ENCODE results near the gene STAT4.
A peak's percentile ranks its signal among the peaks of the same experiment; 100 is the strongest.

The STAT4 gene

GRCh38 chr2:191176305-191176704, 25.5 kb upstream of the STAT4 start:
- DNase-seq (ENCODE audit: low read depth in 2 of 2): no peak

- DNase-seq (ENCODE audit: low read depth in 2 of 2): no peak
Observed at GRCh38 chr2:191174442-191174841, 23.6 kb upstream of the STAT4 start.

GRCh38 chr2:191173206-191173605, 22.4 kb upstream of the STAT4 start:
- DNase-seq (ENCODE audit: low read depth in 2 of 2): no peak

GRCh38 chr2:191171708-191172355, 21.0 kb upstream of the STAT4 start:
- DNase-seq (ENCODE audit: low read depth in 2 of 2): no peak

GRCh38 chr2:191171286-191171685, 20.5 kb upstream of the STAT4 start:
- no peak for DNase-seq (ENCODE audit: low read depth in 2 of 2)

GRCh38 chr2:191170773-191171172, 20.0 kb upstream of the STAT4 start:
- no peak for DNase-seq (ENCODE audit: low read depth in 2 of 2)

- no peak for DNase-seq (ENCODE audit: low read depth in 2 of 2)
Observed at GRCh38 chr2:191170301-191170636, 19.5 kb upstream of the STAT4 start.

GRCh38 chr2:191169456-191170300, 18.9 kb upstream of the STAT4 start:
- no peak for DNase-seq (ENCODE audit: low read depth in 2 of 2)

- no peak for DNase-seq (ENCODE audit: low read depth in 2 of 2)
Observed at GRCh38 chr2:191167766-191168165, 17.0 kb upstream of the STAT4 start.

- no peak for DNase-seq (ENCODE audit: low read depth in 2 of 2)
Observed at GRCh38 chr2:191166756-191167445, 16.1 kb upstream of the STAT4 start.

GRCh38 chr2:191166111-191166755, 15.4 kb upstream of the STAT4 start:
- DNase-seq (ENCODE audit: low read depth in 2 of 2): no peak

GRCh38 chr2:191165176-191165643, 14.4 kb upstream of the STAT4 start:
- DNase-seq (ENCODE audit: low read depth in 2 of 2): no peak

- no peak for DNase-seq (ENCODE audit: low read depth in 2 of 2)
Observed at GRCh38 chr2:191158747-191159146, 8.0 kb upstream of the STAT4 start.

GRCh38 chr2:191158193-191158592, 7.4 kb upstream of the STAT4 start:
- DNase-seq (ENCODE audit: low read depth in 2 of 2): no peak

GRCh38 chr2:191155608-191156071, 4.8 kb upstream of the STAT4 start:
- no peak for DNase-seq (ENCODE audit: low read depth in 2 of 2)

- DNase-seq (ENCODE audit: low read depth in 2 of 2): no peak
Observed at GRCh38 chr2:191153716-191154115, 2.9 kb upstream of the STAT4 start.

- no peak for DNase-seq (ENCODE audit: low read depth in 2 of 2)
Observed at GRCh38 chr2:191152482-191153240, 1.9 kb upstream of the STAT4 start.

- DNase-seq (ENCODE audit: low read depth in 2 of 2): no peak
Observed at GRCh38 chr2:191151331-191151730, 537 bp upstream of the STAT4 start.

GRCh38 chr2:191150230-191150599, 579 bp downstream of the STAT4 start:
- DNase-seq (ENCODE audit: low read depth in 2 of 2): peak in 1 of 2 donors; percentile 21

GRCh38 chr2:191149391-191149790, 1.4 kb downstream of the STAT4 start:
- DNase-seq (ENCODE audit: low read depth in 2 of 2): no peak

- DNase-seq (ENCODE audit: low read depth in 2 of 2): no peak
Observed at GRCh38 chr2:191148791-191149190, 2.0 kb downstream of the STAT4 start.
